DMS79 (cell line): ENCODE results near the gene CDH12.
"Not testable (repeated sequence)": the region's sequence is repeated elsewhere in the genome, so short reads cannot be mapped to it uniquely, and the experiment has no call there.

Experiments used
- DNase-seq: peaks from one replicate; lab custom pipeline; 2025; lab: John Stamatoyannopoulos, UW

CDH12 gene

DNA sequence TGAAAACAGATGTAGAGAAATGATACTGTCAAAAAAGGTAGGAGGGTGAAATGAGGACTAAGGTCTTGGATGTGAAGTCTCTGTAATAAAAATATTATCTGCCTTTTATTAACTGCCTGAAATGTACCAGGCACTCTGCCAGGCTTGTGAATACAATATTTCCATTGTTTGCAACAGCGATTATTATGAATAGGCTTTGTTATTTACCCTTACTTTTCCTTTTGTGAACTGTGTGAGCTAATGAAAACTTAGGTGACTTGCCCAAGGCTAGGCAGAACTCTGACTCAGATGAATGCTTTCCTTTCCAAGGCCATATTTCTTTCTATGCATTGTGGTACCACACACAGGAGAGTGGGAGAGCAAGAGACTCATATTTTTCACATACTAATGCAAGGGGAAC is 204.1 kb downstream of the CDH12 start:
- no peak for DNase-seq

DNA sequence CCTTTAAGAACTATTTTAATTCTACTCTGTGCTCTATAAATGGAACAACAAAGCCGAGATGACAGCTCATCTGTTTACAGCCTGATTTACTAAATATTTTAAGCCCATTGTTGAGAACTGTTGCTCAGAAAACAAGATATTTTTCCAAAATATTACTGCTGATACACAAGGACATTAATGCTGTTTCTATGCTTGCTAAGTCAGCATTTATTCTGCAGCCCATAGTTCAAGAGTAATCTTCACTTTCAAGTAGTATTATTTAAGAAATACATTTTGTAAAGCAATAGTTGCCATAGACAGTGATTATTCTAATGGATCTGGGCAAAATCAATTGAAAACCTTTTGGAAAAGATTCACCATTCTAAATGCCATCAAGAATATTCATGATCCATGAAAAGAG is 208.3 kb downstream of the CDH12 start:
- no peak for DNase-seq

DNA sequence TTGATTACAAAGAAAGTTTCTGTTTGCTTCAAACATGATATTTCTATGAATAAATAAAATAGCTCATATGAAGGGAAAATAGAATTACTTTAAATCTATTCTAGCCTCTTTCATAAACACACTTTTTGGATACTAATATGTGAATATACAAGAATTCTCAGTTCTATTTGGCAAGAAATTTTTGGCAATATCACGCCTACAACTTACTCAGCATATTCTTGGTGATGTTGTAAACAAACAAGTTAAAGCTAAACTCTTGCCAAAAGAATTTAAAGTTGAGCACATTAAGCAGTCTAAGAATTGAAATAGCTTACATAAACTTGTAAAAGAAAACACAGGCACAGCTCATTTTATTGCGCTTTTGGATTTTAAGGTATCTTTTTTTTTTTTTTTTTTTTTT is 209.8 kb downstream of the CDH12 start:
- no peak for DNase-seq

DNA sequence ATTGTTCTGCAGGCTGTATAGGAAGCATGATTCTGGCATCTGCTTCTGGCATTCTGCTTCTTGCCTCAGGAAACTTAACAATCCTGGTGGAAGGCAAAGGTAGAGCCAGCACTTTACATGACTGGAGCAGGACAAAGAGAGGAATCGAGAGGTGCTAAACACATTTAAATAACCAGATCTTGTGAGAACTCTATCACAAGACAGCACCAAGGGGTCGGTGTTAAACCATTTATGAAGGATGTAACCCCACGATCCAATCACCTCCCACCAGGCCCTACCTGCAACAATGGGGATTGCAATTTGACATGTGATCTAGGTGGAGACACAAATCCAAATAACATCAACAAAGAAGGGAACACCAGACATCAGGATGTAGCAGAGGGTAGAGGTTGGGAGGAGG is 221.5 kb downstream of the CDH12 start:
- no peak for DNase-seq

DNA sequence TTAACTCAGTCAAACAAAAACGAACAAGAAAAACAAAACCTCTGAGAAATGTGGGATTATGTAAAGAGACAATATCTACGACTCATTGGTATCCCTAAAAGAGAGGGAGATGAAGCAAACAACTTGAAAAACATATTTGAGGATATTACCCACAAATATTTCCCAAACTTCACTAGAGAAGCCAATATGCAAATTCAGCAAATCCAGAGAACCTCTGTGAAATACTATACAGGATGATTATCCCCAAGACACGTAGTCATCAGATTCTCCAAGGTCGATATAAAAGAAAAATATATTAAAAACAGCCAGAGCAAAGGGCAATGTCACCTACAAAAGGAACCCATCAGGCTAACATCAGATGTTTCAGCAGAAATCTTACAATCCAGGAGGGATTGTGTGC is 226.1 kb downstream of the CDH12 start:
- DNase-seq = no peak

DNA sequence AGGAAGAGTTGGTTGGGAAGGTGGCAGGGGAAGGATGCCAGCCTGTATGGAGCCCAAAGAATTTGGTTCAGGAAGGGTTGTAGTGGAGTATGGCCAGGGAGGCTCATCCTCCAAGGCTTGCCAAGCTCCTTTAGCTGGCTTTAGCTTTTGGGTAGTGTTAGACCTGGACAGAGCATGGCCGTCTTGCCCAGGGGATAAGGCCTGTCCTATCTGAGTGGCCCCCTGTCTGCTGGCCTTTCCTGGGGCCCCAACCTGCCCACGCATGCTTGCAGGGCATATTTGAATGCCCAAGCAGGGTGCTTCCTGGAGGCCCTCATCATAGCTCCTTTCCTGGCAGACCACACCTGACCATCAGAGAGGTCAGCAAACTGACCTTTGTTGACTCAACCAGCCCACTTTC is 227.7 kb downstream of the CDH12 start:
- no peak for DNase-seq

DNA sequence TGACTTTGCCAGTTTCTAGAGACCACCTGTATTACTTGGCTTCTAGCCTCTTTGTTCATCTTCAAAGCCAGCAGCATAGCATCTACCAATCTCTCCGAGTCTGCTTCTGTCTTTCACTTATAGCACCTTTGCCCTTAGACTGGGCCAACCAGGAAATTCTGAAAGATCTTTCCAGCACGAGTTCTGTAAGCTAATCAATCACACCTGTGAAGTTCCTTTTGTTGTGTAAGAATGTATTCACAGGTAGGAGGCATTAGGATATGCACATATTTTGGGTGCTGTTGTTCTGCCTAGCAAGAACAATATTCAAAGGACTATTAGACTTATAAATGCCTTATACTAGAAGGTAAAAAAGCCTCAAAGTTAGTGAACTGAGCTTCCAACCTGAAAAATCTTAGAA is 232.1 kb downstream of the CDH12 start:
- DNase-seq = no peak

DNA sequence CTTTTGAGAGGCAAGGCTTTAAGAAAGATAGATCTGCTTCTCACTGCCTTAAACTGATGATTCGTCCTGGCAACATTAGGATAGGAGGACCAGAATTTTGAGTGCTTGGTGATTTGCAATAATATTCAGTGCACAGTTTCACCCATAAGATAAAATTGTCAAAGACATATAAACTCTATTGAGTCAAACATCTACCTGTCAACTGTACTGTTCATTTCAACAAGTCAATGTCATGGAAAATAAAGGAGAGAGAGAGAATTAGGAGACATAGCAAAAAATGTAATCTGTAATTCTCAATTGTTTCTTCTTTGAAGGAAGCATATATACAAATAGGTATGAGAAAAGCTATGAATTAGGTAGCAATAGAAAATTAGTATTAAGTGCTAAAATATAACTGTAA is 237.2 kb downstream of the CDH12 start:
- no peak for DNase-seq

DNA sequence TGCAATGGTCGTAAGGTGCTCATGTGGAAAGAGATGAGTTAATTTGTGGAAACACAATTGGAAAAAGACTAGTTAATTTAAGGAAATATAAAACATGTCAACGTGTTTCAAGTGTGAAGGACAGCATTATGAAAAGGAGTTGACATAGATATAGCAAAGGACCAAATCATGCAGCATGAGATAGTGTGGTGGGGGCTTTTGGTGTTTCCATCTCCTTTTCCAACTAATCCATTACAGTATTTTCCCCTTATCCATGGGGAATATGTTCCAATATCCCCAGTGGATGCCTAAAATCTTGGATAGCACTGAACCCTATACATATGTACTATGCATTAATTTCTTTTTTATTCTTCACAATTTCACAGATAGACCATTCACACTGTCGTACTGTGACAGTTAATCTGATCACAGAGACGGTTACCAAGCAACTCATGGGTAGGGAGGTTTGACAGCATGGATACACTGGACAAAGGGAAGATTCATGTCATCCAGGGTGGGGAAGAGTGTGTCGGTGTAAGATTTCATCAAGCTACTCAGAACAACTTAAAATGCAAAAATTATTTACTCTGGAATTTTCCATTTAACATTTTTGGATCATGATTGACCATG is 238.6 kb downstream of the CDH12 start:
- no peak for DNase-seq

DNA sequence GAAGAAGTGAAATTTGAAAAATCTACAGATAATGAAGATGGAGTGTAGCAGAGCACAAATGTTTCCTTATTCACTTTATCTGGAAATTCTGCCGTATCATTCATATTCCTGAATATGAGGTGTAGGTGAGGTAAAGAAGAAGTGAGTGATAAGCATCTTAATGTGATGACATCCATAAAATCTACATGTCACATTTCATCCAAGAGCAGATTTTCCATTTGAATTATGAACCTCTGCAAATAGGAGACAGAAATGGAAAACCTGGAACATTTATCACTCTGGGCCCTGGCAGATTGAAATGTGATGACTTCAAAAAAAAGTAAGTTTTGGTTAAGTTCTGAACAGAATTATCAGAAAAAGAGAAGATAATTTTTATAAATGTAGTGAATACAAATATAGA is 240.2 kb downstream of the CDH12 start:
- DNase-seq = no peak

DNA sequence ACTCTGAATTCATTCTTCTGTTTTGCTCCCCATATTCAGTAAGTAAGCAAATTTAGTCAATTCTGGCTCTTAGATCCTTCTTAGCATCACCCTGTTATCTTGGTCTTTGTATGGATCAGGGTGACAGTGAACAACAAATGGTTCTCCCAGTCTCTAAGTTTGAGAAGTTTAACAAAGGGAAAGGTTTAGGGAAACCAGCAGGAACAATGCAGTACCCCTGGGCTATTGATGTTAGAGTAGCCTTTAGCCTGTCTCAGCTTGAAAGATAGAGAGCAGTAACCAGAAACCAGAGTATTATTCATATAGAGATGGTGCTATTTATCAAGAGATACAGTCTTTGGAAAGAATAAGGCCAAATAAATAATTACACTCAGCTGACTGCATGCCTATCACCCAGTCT is 241.8 kb downstream of the CDH12 start:
- DNase-seq = no peak

DNA sequence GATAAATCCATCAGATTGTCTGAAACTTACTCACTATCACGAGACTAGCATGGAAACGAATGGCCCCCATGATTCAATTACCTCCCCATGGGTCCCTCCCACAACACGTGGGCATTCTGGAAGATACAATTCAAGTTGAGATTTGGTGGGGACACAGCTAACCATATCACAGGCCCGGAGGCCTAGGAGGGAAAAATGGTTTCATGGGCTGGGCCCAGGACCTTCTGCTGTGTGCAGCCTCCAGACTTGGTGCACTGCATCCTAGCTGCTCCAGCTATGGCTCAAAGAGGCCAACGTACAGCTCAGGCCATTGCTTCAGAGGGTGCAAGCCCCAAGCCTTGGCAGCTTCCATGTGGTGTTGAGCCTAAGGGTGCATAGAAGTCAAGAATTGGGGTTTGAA is 245.6 kb downstream of the CDH12 start:
- not testable (repeated sequence) for DNase-seq

DNA sequence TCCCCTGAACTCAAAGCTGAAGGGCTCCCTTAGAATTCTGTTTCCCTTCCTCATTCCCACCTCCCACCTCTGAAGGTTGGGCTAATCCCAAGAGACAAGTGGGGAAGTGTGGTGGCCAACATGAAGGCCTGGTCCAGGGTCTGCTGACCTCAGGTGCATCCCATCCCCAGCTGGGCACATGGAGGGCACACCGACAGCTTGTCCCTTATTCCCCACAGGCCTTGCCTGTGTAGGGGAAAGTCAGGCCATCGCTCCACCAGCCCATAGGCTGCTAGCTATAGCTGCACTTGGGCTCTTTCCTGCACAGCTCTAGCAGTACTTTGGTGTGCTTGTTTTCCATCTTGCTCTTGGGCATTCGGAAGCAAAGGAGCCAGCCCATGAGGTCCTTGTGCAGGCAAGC is 247.7 kb downstream of the CDH12 start:
- no peak for DNase-seq

DNA sequence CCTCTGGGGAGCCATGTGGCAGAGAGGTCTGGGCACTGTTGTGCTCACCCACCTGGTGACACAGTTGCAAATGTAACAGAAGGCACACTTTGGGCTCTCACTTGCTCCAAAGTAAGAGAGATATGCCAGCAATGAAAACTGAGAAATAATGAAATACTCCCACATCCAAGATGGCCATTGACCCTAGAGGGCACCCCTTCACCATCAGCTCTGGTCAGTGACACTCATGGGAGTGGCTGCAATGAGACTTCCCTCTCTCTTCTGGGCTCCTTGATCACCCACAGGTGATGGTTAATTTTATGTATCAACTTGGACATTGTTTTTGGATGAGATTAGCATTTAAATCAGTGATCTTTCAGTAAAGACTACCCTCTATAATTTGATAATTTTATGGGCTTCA is 248.4 kb downstream of the CDH12 start:
- DNase-seq = no peak

DNA sequence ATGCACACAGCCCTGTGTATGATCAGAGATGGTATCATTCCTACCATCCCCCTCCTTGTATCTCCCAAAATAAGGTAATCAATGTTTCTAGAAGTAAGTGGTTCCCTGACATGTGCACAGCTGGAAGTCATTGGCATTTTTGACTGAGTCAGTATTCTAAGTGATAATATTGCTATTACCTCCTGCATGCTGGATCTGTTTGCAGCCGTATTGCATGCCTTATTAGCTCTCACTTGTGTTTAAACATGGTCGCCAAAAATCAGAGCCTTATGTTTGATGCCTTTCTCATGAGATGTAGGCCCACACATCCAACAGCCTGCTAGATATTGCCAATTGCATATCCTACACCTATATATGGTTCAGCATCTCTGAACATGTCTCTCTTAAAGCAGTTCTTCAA is 254.3 kb downstream of the CDH12 start:
- no peak for DNase-seq

DNA sequence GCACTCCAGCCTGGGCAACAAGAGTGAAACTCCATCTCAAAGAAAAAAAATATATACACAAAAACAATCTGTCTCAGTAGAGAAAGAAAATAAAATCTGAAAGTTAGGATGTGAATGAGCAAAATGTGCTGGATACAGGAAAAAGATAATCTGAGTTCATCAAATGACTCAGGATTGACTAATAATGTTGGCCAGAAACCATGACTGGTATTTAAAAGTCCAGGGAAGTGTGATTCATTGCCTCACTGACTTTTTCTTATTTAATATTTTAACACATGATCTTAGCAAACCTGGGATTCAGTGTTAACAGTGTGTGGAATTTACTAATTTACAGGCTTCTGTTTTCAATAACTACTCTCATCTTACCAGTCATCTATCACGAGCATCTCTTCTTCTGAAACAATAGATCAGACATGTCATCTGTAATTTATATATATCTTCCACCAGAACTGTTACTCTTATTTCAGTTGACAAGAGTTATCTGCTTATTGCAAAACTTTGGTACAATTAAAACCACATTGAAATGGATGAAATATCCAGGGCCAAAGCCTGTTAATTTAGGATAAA is 256.7 kb downstream of the CDH12 start:
- DNase-seq = no peak

DNA sequence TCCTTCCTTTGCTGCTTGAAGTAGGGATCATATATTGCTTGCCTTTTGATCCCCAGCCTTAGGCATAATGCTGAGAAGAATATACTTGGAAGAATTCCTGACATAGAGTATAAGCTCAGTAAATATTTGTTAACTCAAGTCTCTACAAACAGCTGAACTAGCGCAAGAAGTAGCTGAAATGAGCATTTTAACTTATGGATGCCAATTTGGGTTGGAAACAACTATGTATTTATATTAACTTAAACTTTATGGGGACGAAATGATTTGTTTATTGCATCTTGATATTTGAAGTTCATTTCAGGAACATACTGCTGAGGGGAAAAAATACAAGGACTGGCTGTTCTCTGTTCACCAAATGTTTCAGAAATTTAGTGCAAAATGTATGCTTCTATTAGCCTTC is 258.7 kb downstream of the CDH12 start:
- no peak for DNase-seq

DNA sequence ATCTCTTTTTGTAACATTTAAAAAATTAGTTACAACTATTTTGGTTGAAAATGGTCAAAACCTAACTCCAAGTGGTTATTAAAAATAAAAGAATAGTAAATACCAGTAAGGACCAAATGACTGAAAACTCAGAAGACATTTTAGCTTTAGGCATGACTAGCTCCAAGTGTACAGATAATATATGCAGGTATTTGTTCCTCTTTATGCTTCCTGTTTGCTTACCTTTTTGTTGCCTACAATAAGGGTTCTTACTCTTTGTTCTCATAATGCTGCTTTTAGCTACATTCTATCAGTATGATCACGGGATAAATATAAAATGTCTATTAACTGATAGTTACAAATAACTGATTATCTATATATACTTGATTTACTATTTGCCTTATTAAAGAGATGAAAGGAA is 259.6 kb downstream of the CDH12 start:
- no peak for DNase-seq

DNA sequence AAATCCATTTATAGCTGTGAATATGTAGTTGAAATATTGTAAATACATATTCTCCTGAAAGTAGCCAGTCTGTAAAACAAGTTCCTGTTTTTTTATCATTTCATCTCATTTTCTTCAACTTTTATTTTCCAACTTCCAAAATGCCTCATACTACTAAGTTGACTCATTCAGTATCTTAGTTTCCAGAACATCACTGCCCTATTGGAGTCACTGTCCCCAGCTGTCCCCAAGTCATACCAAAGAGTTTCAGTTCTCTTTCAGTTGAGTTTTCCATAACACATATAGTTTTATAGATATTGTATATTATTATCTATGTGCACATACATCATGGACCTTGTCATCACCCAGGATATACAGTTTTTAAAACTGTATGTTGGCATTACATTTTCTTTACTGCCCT is 261.7 kb downstream of the CDH12 start:
- DNase-seq = no peak

DNA sequence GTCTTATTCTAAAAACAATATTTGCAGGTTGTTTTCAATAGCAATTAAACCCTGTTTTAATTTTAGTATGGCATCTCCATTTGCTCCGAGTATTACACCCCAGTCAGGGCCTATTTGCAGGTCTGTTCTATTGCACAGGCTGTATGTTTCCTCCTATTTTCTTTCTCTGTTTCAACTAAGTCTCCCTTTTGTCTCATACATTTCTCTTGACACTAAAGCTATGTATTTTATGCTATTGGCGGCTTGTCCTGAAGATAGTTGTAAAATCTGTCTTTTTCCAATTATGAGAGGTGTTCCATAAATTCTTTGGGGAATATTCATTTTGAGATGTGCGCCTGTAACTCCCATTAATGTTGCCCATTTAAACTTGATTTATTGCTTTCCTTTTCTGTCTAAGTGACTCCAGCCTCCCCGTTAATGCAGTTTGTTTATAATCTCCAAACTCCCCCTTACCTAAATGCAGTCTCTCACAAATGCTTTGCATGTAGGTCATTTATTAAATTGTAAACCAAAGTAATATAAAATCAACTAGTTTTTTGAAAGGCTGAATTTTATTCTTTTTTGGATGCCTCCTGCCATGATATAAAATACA is 262.4 kb downstream of the CDH12 start:
- DNase-seq = no peak

DNA sequence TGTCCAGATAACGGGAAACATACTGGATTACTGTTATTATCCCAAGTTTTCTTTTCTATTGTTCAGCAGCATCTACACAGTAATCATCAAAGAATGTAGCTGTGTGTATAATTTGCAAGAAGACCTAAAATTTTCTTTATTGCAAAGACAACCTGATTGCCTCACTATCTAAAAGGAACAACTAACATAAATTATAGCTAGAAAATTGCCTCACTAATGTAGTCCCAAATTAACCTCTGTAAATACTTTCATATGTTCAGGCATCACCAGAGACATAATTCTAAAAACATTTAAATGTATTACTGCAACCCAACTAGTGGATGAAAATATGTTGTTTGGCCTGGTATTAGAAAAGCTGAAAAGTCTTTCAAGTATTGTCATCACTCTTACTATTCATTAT is 275.4 kb downstream of the CDH12 start:
- no peak for DNase-seq

DNA sequence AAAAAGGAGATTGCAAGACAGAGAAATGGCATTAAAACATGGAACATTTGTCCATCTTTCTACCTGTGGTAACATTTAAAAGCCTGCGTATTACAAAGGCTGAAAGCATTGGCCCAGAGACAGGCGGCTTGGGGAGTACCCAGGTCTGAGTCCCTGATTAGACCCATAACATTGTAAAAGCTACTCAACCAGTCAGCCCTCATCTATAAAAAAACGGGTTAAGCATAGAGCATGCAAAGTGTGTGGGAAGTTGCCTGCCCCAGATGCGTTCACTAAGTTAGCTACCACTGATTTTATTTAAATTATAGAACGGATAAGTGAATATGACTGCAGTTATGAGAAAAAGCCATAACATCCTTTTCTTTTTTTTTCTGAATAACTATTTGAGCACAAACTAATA is 276.1 kb downstream of the CDH12 start:
- no peak for DNase-seq

DNA sequence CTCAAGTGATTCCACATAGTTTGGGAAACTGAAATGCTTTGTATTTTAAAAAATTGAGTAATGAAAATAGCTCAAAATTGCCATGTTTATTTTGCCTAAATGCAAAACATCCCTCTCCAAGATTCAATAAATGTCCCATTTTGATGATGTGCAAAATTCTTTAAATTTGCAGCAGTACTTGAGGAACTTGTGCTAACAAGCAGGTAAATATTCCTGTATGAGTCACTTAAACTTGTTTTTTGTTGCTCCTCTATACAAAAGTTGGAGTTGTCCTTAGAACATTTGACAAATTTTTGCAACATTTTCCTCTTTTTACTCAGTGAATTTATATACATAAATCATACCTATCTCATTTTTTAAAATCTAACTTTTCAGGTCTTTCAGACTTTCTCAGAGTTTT is 280.2 kb downstream of the CDH12 start:
- no peak for DNase-seq

DNA sequence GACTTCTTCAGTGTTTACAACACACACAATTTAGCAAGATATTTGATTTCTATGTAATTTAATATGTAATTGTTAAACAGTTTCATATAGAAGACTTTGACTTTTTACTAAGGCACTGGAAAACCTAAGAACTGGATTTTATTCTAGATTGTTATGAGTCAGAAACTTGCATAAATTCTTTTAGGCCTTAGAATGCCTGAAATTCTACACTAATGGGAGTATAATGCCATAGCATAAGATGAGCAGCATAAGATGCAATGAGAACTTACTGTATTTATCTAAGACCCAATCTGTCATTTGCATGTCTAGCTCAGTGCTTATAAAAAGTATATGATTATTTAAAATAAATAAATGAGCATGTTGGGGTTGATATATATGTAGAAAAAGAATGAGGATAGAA is 285.2 kb downstream of the CDH12 start:
- no peak for DNase-seq
